BLaER1 (cell line): ENCODE measurements around the gene RHOC.
"Not testable (repeated sequence)": the region's sequence is repeated elsewhere in the genome, so short reads cannot be mapped to it uniquely, and the experiment has no call there.

Experiments
- H3K27ac ChIP-seq: shearing (Covaris generic); formaldehyde crosslinking; 2 replicates; pipeline ENCODE4 v1.8.1; 2022
- H3K27me3 ChIP-seq: shearing (Covaris generic); formaldehyde crosslinking; 2 replicates; pipeline ENCODE4 v1.8.1; 2022
- H3K36me3 ChIP-seq: shearing (Covaris generic); formaldehyde crosslinking; 2 replicates; pipeline ENCODE4 v1.8.1; 2022
- H3K4me1 ChIP-seq: shearing (Covaris generic); formaldehyde crosslinking; 2 replicates; pipeline ENCODE4 v1.8.1; 2022
- H3K4me2 ChIP-seq: shearing (Covaris generic); formaldehyde crosslinking; 2 replicates; pipeline ENCODE4 v1.8.1; 2022
- H3K4me3 ChIP-seq: shearing (Covaris generic); formaldehyde crosslinking; 2 replicates; pipeline ENCODE4 v1.8.1; 2022
- H3K9ac ChIP-seq: shearing (Covaris generic); formaldehyde crosslinking; 2 replicates; pipeline ENCODE4 v1.8.1; 2022
- H3K9me3 ChIP-seq: shearing (Covaris generic); formaldehyde crosslinking; 2 replicates; pipeline ENCODE4 v1.8.1; 2022
- H4K20me1 ChIP-seq: shearing (Covaris generic); formaldehyde crosslinking; 2 replicates; pipeline ENCODE4 v1.8.1; 2022
- Cebpa-rat ChIP-seq: shearing (Covaris generic); IDR thresholded peaks from 2 replicates; pipeline ENCODE4 v1.8.1; 2022

The RHOC gene

GRCh38 chr1:112706505-112707220 lies at the start of gene RHOC:
TSS of gene RHOC (minus strand) at chr1:112707127. CDS start at chr1:112703799, 3,328 bp downstream.
- Histone ChIP-seq H3K4me2 (peak within 1 kb of the TSS; percentile 97), H3K9me3 (no peaks in the 10 kb centered on the region), H3K9ac (peak within 1 kb of the TSS; percentile 90), H3K36me3 (peaks cover 6% of the 10 kb centered on the region; the same call in 1 of the 2 replicates), H3K27me3 (no peaks in the 10 kb centered on the region), H4K20me1 (no peaks in the 10 kb centered on the region), H3K4me3 (peak within 1 kb of the TSS; percentile 88), H3K4me1 (peaks cover 65% of the 10 kb centered on the region), H3K27ac (peak within 1 kb of the TSS; percentile 93)
- no peak for TF ChIP-seq Cebpa-rat

GRCh38 chr1:112754116-112754628 lies 47.2 kb upstream of the RHOC start:
- Histone ChIP-seq H3K4me3 (no peak overlapping the region), H3K9ac (no peak overlapping the region), H3K36me3 (no peaks in the 10 kb centered on the region), H3K27me3 (no peaks in the 10 kb centered on the region), H3K4me1 (0 out of 2 replicates have a peak, but pooled peaks cover 3% of the 10 kb centered on the region), H4K20me1 (no peaks in the 10 kb centered on the region), H3K4me2 (no peak overlapping the region), H3K9me3 (peaks cover 18% of the 10 kb centered on the region), H3K27ac (no peak overlapping the region)
- no peak for TF ChIP-seq Cebpa-rat

- no peaks in the 10 kb centered on the region for H3K27me3 ChIP-seq
These were observed 41.5 kb upstream of the RHOC start for GRCh38 chr1:112748396-112748795.

GRCh38 chr1:112744009-112744578 lies 37.2 kb upstream of the RHOC start:
- no peaks in the 10 kb centered on the region for H3K27me3 ChIP-seq
- no peaks in the 10 kb centered on the region for H4K20me1 ChIP-seq
- no peak for TF ChIP-seq Cebpa-rat
- H3K4me1 ChIP-seq = no peaks in the 10 kb centered on the region
- no peak overlapping the region for H3K27ac ChIP-seq
- no peak overlapping the region for H3K4me2 ChIP-seq
- no peak overlapping the region for H3K4me3 ChIP-seq
- no peak overlapping the region for H3K9ac ChIP-seq
- H3K36me3 ChIP-seq = no peaks in the 10 kb centered on the region
- peaks cover 29% of the 10 kb centered on the region for H3K9me3 ChIP-seq

More at GRCh38 chr1:112748396-112748795, 41.5 kb upstream of the RHOC start:
- no peak overlapping the region for H3K27ac ChIP-seq
- H4K20me1 ChIP-seq = no peaks in the 10 kb centered on the region
- TF ChIP-seq Cebpa-rat = no peak
- H3K4me2 ChIP-seq = no peak overlapping the region
- H3K36me3 ChIP-seq = no peaks in the 10 kb centered on the region
- H3K9ac ChIP-seq = no peak overlapping the region
- H3K9me3 ChIP-seq = peaks cover 13% of the 10 kb centered on the region
- no peak overlapping the region for H3K4me3 ChIP-seq
- no peaks in the 10 kb centered on the region for H3K4me1 ChIP-seq

GRCh38 chr1:112743174-112744008 lies 36.5 kb upstream of the RHOC start:
- no peaks in the 10 kb centered on the region for H3K4me1 ChIP-seq
- no peak overlapping the region for H3K4me2 ChIP-seq
- no peak overlapping the region for H3K27ac ChIP-seq
- H3K9me3 ChIP-seq = peaks cover 34% of the 10 kb centered on the region
- no peaks in the 10 kb centered on the region for H3K36me3 ChIP-seq
- H3K27me3 ChIP-seq = no peaks in the 10 kb centered on the region
- no peak overlapping the region for H3K9ac ChIP-seq
- H3K4me3 ChIP-seq = no peak overlapping the region
- no peak for TF ChIP-seq Cebpa-rat
- no peaks in the 10 kb centered on the region for H4K20me1 ChIP-seq

- Histone ChIP-seq H3K27ac (no peak overlapping the region), H3K4me3 (no peak overlapping the region)
- TF ChIP-seq Cebpa-rat = no peak
These were observed 30.6 kb upstream of the RHOC start for GRCh38 chr1:112737573-112737972.

GRCh38 chr1:112735752-112736151 lies 28.8 kb upstream of the RHOC start:
- Histone ChIP-seq H3K36me3 (no peaks in the 10 kb centered on the region), H3K4me3 (no peak overlapping the region), H3K27me3 (no peaks in the 10 kb centered on the region), H3K4me2 (no peak overlapping the region), H3K9ac (no peak overlapping the region), H3K9me3 (peaks cover 9% of the 10 kb centered on the region; the same call in 1 of the 2 replicates), H3K27ac (no peak overlapping the region), H4K20me1 (no peaks in the 10 kb centered on the region), H3K4me1 (peaks cover 16% of the 10 kb centered on the region)
- no peak for TF ChIP-seq Cebpa-rat

More at GRCh38 chr1:112737573-112737972, 30.6 kb upstream of the RHOC start:
- Histone ChIP-seq H3K4me2 (no peak overlapping the region), H4K20me1 (no peaks in the 10 kb centered on the region), H3K27me3 (no peaks in the 10 kb centered on the region), H3K9ac (no peak overlapping the region), H3K4me1 (no peaks in the 10 kb centered on the region), H3K36me3 (no peaks in the 10 kb centered on the region), H3K9me3 (peaks cover 14% of the 10 kb centered on the region)

GRCh38 chr1:112731451-112731850 lies 24.5 kb upstream of the RHOC start:
- H3K4me2 ChIP-seq = peak overlapping the region; percentile 17; the same call in 1 of the 2 replicates
- H3K27ac ChIP-seq = no peak overlapping the region
- H3K36me3 ChIP-seq = no peaks in the 10 kb centered on the region
- H3K9ac ChIP-seq = no peak overlapping the region
- H3K27me3 ChIP-seq = no peaks in the 10 kb centered on the region
- no peak for TF ChIP-seq Cebpa-rat
- no peaks in the 10 kb centered on the region for H3K9me3 ChIP-seq
- H4K20me1 ChIP-seq = no peaks in the 10 kb centered on the region
- H3K4me1 ChIP-seq = peaks cover 26% of the 10 kb centered on the region
- H3K4me3 ChIP-seq = no peak overlapping the region

- no peaks in the 10 kb centered on the region for H4K20me1 ChIP-seq
- peaks cover 26% of the 10 kb centered on the region for H3K4me1 ChIP-seq
- no peaks in the 10 kb centered on the region for H3K27me3 ChIP-seq
- H3K9me3 ChIP-seq = no peaks in the 10 kb centered on the region
- peak overlapping the region; percentile 30; the same call in 1 of the 2 replicates for H3K4me2 ChIP-seq
- no peaks in the 10 kb centered on the region for H3K36me3 ChIP-seq
- no peak overlapping the region for H3K9ac ChIP-seq
- no peak overlapping the region for H3K27ac ChIP-seq
- no peak overlapping the region for H3K4me3 ChIP-seq
- no peak for TF ChIP-seq Cebpa-rat
These were observed 23.0 kb upstream of the RHOC start for GRCh38 chr1:112729909-112730308.

GRCh38 chr1:112729011-112729410 lies 22.1 kb upstream of the RHOC start:
- H3K4me2 ChIP-seq, H3K9ac ChIP-seq, H3K27ac ChIP-seq, H3K9me3 ChIP-seq, H3K4me3 ChIP-seq, H3K27me3 ChIP-seq, H4K20me1 ChIP-seq, H3K36me3 ChIP-seq: not testable (repeated sequence)
- peaks cover 26% of the 10 kb centered on the region for H3K4me1 ChIP-seq

- H3K27ac ChIP-seq, H3K27me3 ChIP-seq, H3K4me2 ChIP-seq, H3K9me3 ChIP-seq, H3K9ac ChIP-seq, H4K20me1 ChIP-seq, H3K4me3 ChIP-seq, H3K36me3 ChIP-seq: not testable (repeated sequence)
- H3K4me1 ChIP-seq = peaks cover 26% of the 10 kb centered on the region
These were observed 21.5 kb upstream of the RHOC start for GRCh38 chr1:112728306-112728971.
